HepG2 (cell line): Measurements from ENCODE around the gene ATP23. TPM values are rescaled to one million over a fixed set of nuclear protein-coding genes. Genes with fewer than 3 reads are reported as not detected.
A peak's percentile ranks its signal among the peaks of the same experiment; 100 is the strongest.

Experiments used
- ATM ChIP-seq: fragments of 450-650 bp; IDR thresholded peaks from 2 replicates; pipeline ENCODE4 v1.7.1; 2017; ENCODE audit warnings: mild to moderate bottlenecking, borderline replicate concordance
- DNMT1 ChIP-seq: sonication (generic); formaldehyde crosslinking; IDR thresholded peaks from 2 replicates; pipeline ENCODE4 v1.5.1; 2020; ENCODE audit warnings: mild to moderate bottlenecking, missing genetic modification reagents
- FOXM1 ChIP-seq: sonication (generic); formaldehyde crosslinking; IDR thresholded peaks from 2 replicates; pipeline ENCODE4 v1.5.0; 2020; ENCODE audit warnings: missing genetic modification reagents
- HNF4G ChIP-seq, 2 experiments: sonication (generic) in 1 of 2; formaldehyde crosslinking in 1 of 2; IDR thresholded peaks; 2 replicates each; pipeline versions ENCODE4 v1.4.0 to v1.6.1; 2011 to 2020; ENCODE audit warnings: borderline replicate concordance in 2 of 2, low read depth in 2 of 2, mild to moderate bottlenecking in 2 of 2, low read length in 1 of 2, missing genetic modification reagents in 1 of 2, moderate library complexity in 1 of 2
- KDM5B ChIP-seq: sonication (generic); formaldehyde crosslinking; IDR thresholded peaks from 2 replicates; pipeline ENCODE4 v1.4.0; 2020; ENCODE audit warnings: missing genetic modification reagents, mild to moderate bottlenecking, borderline replicate concordance
- KMT2B ChIP-seq: IDR thresholded peaks from 2 replicates; pipeline ENCODE4 v1.6.1; 2016; ENCODE audit warnings: missing genetic modification reagents, missing compliant biosample characterization
- MATR3 ChIP-seq: sonication (generic); formaldehyde crosslinking; IDR thresholded peaks from 2 replicates; pipeline ENCODE4 v1.4.0; 2020; ENCODE audit warnings: missing genetic modification reagents
- RARG ChIP-seq: sonication (generic); formaldehyde crosslinking; IDR thresholded peaks from 2 replicates; pipeline ENCODE4 v1.4.0; 2020; ENCODE audit warnings: low read depth, mild to moderate bottlenecking, missing genetic modification reagents
- SP4 ChIP-seq: sonication (generic); formaldehyde crosslinking; IDR thresholded peaks from 2 replicates; pipeline ENCODE4 v1.8.1; 2023; ENCODE audit warnings: mild to moderate bottlenecking, missing genetic modification reagents
- SP5 ChIP-seq: IDR thresholded peaks from 2 replicates; pipeline ENCODE4 v1.6.1; 2016; ENCODE audit warnings: low read depth, borderline replicate concordance
- ZNF292 ChIP-seq: sonication (generic); formaldehyde crosslinking; IDR thresholded peaks from 2 replicates; pipeline ENCODE4 v1.8.1; 2022; ENCODE audit warnings: mild to moderate bottlenecking, low read depth, missing genetic modification reagents, borderline replicate concordance
- ZNF354B ChIP-seq: sonication (generic); formaldehyde crosslinking; IDR thresholded peaks from 2 replicates; pipeline ENCODE4 v1.8.0; 2022; ENCODE audit warnings: mild to moderate bottlenecking, missing genetic modification reagents
- ZNF552 ChIP-seq: sonication (generic); formaldehyde crosslinking; IDR thresholded peaks from 2 replicates; pipeline ENCODE4 v1.9.0; 2022; ENCODE audit warnings: missing genetic modification reagents, mild to moderate bottlenecking, borderline replicate concordance
- ZNF563 ChIP-seq: sonication (generic); formaldehyde crosslinking; IDR thresholded peaks from 2 replicates; pipeline ENCODE4 v1.8.0; 2022; ENCODE audit warnings: mild to moderate bottlenecking, moderate library complexity, missing genetic modification reagents
- ZNF589 ChIP-seq: sonication (generic); formaldehyde crosslinking; conservative IDR thresholded peaks from 2 replicates; pipeline ENCODE4 v1.8.0; 2022; ENCODE audit warnings: mild to moderate bottlenecking, moderate library complexity, missing genetic modification reagents
- ZNF607 ChIP-seq: sonication (generic); formaldehyde crosslinking; IDR thresholded peaks from 2 replicates; pipeline ENCODE4 v1.5.1; 2020; ENCODE audit warnings: missing genetic modification reagents, mild to moderate bottlenecking, borderline replicate concordance
- polyA plus RNA-seq, 8 experiments: library from polyadenylated mRNA; depleted of rRNA in 3 of 8; stranded (reverse) in 7 of 8; unstranded in 1 of 8; fragments of >200 nt; fragmentation: Illumina TruSeq in 4 of 8; extraction: Trizol in 4 of 8; gene quantifications; 2 replicates each; pipeline versions ENCODE4 v1.2.1 to v1.2.3, GENCODE V29; 2011 to 2016; ENCODE audit warnings: low read depth in 4 of 8, missing spikeins in 1 of 8, mixed read lengths in 1 of 8; ENCODE audit not compliant: insufficient read depth in 1 of 8
- total RNA-seq, 5 experiments: library from RNA; depleted of rRNA; stranded (reverse); fragments of >200 nt; fragmentation: Illumina TruSeq; extraction: Trizol; gene quantifications; 2 replicates each; pipeline ENCODE4 v1.2.3, GENCODE V29; 2016; ENCODE audit warnings: low read depth in 1 of 5
- TF ChIP-seq, protein P1 (sequence below): IDR thresholded peaks from 2 replicates; pipeline ENCODE4 v1.6.1; 2016
- TF ChIP-seq, protein P2 (sequence below): conservative IDR thresholded peaks from 2 replicates; pipeline ENCODE4 v1.6.1; 2018; ENCODE audit warnings: missing genetic modification reagents
- TF ChIP-seq, protein P3 (sequence below): sonication (generic); formaldehyde crosslinking; IDR thresholded peaks from 2 replicates; pipeline ENCODE4 v1.5.1; 2020; ENCODE audit warnings: mild to moderate bottlenecking, missing genetic modification reagents
- TF ChIP-seq, protein P4 (sequence below): sonication (generic); formaldehyde crosslinking; IDR thresholded peaks from 2 replicates; pipeline ENCODE4 v1.4.0; 2020; ENCODE audit warnings: mild to moderate bottlenecking, missing genetic modification reagents, borderline replicate concordance

Gene ATP23
- total and polyA plus RNA-seq, 2 of the 13 experiments (the other 11 are each of a cell fraction or from before 2014, with no cell fraction given): 12.1 to 14.7 TPM

DNA sequence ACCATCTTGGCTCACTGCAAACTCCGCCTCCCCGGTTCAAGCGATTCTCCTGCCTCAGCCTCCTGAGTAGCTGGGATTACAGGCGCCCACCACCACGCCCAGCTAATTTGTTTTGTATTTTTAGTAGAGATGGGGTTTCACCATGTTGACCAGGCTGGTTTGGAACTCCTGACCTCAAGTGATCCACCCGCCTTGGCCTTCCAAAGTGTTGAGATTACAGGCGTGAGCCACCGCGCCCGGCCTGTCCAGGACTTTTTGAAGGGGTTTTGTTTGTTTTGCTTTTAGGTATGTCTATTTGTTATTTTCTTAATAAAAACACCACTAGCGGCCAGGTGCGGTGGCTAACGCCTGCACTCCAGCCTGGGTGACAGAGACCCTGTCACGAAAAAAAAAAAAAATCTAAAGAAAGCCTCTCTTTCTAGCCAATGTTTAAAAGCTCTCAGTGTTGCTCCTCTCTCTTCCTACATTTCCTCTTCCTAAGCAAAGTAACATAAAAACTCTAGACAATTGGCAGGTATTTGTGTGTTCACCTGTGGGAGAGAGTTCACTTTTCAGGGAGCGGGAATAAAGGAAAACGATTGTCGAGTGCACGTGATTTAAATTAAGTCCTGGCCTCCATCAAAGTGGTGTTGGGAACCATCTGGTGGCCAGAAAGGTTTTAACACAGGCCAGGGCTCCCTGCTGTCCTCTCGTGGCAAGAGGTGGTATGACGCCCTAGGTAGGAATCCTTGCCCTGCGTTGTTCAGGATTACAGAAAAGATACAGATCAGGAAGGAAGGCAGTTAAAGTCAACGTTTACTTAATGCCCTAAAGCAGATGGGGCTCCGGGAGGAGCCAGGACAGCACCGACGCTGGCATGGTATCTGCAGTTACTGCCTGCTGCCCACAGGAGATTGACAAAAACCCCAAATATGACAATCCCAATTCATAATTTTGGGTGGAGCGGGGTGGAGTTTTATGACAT, 36.2 kb upstream of the ATP23 start (continued):
- TF ChIP-seq, protein P1, sequence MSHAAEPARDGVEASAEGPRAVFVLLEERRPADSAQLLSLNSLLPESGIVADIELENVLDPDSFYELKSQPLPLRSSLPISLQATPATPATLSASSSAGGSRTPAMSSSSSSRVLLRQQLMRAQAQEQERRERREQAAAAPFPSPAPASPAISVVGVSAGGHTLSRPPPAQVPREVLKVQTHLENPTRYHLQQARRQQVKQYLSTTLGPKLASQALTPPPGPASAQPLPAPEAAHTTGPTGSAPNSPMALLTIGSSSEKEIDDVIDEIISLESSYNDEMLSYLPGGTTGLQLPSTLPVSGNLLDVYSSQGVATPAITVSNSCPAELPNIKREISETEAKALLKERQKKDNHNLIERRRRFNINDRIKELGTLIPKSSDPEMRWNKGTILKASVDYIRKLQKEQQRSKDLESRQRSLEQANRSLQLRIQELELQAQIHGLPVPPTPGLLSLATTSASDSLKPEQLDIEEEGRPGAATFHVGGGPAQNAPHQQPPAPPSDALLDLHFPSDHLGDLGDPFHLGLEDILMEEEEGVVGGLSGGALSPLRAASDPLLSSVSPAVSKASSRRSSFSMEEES (CRISPR knock-in tag): peak; percentile 88
- TF ChIP-seq HNF4G (IDR thresholded peaks at IDR 0.05; ENCODE audit: borderline replicate concordance, low read depth, low read length) (no peak), HNF4G (CRISPR knock-in tag; IDR thresholded peaks at IDR 0.05; ENCODE audit: borderline replicate concordance, low read depth) (no peak), SP4 (0 out of 2 replicates have a peak, but pooled peaks have one; percentile 19), SP5 (CRISPR knock-in tag) (no peak), ZNF552 (no peak), RARG (CRISPR knock-in tag) (no peak), ZNF354B (CRISPR knock-in tag) (no peak), KMT2B (CRISPR knock-in tag) (peak; percentile 37; the same call in 1 of the 2 replicates), ZNF607 (CRISPR knock-in tag) (peak; percentile 36; the same call in 1 of the 2 replicates), ZNF589 (CRISPR knock-in tag) (no peak), FOXM1 (CRISPR knock-in tag) (no peak), DNMT1 (0 out of 2 replicates have a peak, but pooled peaks have one; percentile 53), KDM5B (CRISPR knock-in tag) (no peak), ZNF563 (CRISPR knock-in tag) (no peak), ZNF292 (CRISPR knock-in tag) (no peak), ATM (no peak), MATR3 (CRISPR knock-in tag) (no peak)
- TF ChIP-seq, protein P2, sequence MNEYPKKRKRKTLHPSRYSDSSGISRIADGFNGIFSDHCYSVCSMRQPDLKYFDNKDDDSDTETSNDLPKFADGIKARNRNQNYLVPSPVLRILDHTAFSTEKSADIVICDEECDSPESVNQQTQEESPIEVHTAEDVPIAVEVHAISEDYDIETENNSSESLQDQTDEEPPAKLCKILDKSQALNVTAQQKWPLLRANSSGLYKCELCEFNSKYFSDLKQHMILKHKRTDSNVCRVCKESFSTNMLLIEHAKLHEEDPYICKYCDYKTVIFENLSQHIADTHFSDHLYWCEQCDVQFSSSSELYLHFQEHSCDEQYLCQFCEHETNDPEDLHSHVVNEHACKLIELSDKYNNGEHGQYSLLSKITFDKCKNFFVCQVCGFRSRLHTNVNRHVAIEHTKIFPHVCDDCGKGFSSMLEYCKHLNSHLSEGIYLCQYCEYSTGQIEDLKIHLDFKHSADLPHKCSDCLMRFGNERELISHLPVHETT: no peak
- TF ChIP-seq, protein P3, sequence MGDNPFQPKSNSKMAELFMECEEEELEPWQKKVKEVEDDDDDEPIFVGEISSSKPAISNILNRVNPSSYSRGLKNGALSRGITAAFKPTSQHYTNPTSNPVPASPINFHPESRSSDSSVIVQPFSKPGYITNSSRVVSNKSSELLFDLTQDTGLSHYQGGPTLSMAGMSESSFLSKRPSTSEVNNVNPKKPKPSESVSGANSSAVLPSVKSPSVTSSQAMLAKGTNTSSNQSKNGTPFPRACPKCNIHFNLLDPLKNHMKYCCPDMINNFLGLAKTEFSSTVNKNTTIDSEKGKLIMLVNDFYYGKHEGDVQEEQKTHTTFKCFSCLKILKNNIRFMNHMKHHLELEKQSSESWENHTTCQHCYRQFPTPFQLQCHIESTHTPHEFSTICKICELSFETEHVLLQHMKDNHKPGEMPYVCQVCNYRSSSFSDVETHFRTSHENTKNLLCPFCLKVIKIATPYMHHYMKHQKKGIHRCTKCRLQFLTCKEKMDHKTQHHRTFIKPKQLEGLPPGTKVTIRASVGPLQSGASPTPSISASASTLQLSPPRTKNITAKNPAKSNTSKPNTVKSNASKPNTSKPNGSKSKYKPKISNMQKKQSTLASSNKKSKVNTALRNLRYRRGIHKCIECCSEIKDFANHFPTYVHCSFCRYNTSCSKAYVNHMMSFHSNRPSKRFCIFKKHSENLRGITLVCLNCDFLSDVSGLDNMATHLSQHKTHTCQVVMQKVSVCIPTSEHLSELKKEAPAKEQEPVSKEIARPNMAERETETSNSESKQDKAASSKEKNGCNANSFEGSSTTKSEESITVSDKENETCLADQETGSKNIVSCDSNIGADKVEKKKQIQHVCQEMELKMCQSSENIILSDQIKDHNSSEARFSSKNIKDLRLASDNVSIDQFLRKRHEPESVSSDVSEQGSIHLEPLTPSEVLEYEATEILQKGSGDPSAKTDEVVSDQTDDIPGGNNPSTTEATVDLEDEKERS (CRISPR knock-in tag): no peak
- TF ChIP-seq, protein P4, sequence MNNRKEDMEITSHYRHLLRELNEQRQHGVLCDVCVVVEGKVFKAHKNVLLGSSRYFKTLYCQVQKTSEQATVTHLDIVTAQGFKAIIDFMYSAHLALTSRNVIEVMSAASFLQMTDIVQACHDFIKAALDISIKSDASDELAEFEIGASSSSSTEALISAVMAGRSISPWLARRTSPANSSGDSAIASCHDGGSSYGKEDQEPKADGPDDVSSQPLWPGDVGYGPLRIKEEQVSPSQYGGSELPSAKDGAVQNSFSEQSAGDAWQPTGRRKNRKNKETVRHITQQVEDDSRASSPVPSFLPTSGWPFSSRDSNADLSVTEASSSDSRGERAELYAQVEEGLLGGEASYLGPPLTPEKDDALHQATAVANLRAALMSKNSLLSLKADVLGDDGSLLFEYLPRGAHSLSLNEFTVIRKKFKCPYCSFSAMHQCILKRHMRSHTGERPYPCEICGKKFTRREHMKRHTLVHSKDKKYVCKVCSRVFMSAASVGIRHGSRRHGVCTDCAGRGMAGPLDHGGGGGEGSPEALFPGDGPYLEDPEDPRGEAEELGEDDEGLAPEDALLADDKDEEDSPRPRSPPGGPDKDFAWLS (CRISPR knock-in tag): no peak
